Endothelial cell of umbilical vein (primary cell): Measurements from ENCODE around the gene NUDT21. TPM values are rescaled to one million over a fixed set of nuclear protein-coding genes. Genes with fewer than 3 reads are reported as not detected.

ENCODE experiments used
- BruUV-seq: library from RNA; stranded (reverse); fragments of 400-500 nt; replicated peaks from 2 replicates; lab custom pipeline; 2021; lab: Mats Ljungman, UMichigan
- CTCF ChIA-PET: fragments of 300-600, 350-600 bp; sonication (Branson Sonifier 250); formaldehyde crosslinking; loops from one replicate; lab custom pipeline; 2021; ENCODE audit warnings: antibody characterized with exemption, inconsistent platforms; lab: Charles Lee
- POLR2A ChIA-PET: fragments of 300-600, 350-600 bp; sonication (Branson Sonifier 250); formaldehyde crosslinking; loops from one replicate; lab custom pipeline; 2021; ENCODE audit warnings: antibody characterized with exemption, inconsistent platforms; lab: Charles Lee
- DNase-seq: peaks from one replicate; pipeline ENCODE4 v3.0.0-alpha.2; 2011; ENCODE audit warnings: low read depth, low spot score
- FAIRE-seq: peaks from 2 replicates; lab custom pipeline; 2011; peaks lifted over from hg19 to GRCh38; lab: Jason Lieb, UNC
- H2AFZ ChIP-seq: 2 replicates; pipeline ENCODE4 v1.6.0; 2012; ENCODE audit warnings: low read depth, low read length, control low read depth, inconsistent platforms
- H3K27ac ChIP-seq: 2 replicates; pipeline ENCODE4 v1.5.1; 2011; ENCODE audit warnings: low read depth, mild to moderate bottlenecking, control low read depth, low read length, moderate library complexity; ENCODE audit not compliant: insufficient read depth
- H3K27me3 ChIP-seq, 2 experiments: 2 replicates each; pipeline versions ENCODE4 v1.6.0 to v1.6.1; 2011; ENCODE audit warnings: low read length in 2 of 2, mixed read lengths in 1 of 2; ENCODE audit not compliant: control insufficient read depth in 2 of 2, insufficient read depth in 2 of 2
- H3K36me3 ChIP-seq, 2 experiments: 2 replicates in 1 of 2; 3 replicates in 1 of 2; pipeline ENCODE4 v1.5.1; 2011; ENCODE audit warnings: low read length in 2 of 2, mild to moderate bottlenecking in 1 of 2, moderate library complexity in 1 of 2; ENCODE audit not compliant: control insufficient read depth in 2 of 2, insufficient read depth in 2 of 2; ENCODE audit errors: extremely low read depth in 1 of 2
- H3K4me1 ChIP-seq: 3 replicates; pipeline ENCODE4 v1.5.1; 2011; ENCODE audit warnings: mild to moderate bottlenecking, low read length; ENCODE audit not compliant: control insufficient read depth, insufficient read depth; ENCODE audit errors: extremely low read depth
- H3K4me2 ChIP-seq: 2 replicates; pipeline ENCODE4 v1.6.1; 2011; ENCODE audit warnings: low read length, control low read depth, mixed read lengths; ENCODE audit not compliant: insufficient read depth
- H3K4me3 ChIP-seq, 3 experiments: fragments of 200-600 bp in 1 of 3; sonication (generic), shearing (Covaris generic) in 1 of 3; replicated peaks in 1 of 3; 2 replicates each; pipeline ENCODE4 v1.5.1; 2011 to 2016; ENCODE audit warnings: control low read depth in 3 of 3, low read length in 3 of 3, mild to moderate bottlenecking in 2 of 3, inconsistent platforms in 1 of 3, low read depth in 1 of 3, moderate library complexity in 1 of 3; ENCODE audit not compliant: insufficient read depth in 1 of 3
- H3K79me2 ChIP-seq: 2 replicates; pipeline ENCODE4 v1.6.0; 2012; ENCODE audit warnings: low read length, inconsistent platforms; ENCODE audit not compliant: control insufficient read depth, insufficient read depth
- H3K9ac ChIP-seq: replicated peaks from 2 replicates; pipeline ENCODE3; 2011; ENCODE audit warnings: low read length, control low read depth; ENCODE audit not compliant: insufficient read depth; ENCODE audit errors: extremely low read depth
- H3K9me1 ChIP-seq: replicated peaks from 3 replicates; pipeline ENCODE4 v1.6.0; 2011; ENCODE audit warnings: mild to moderate bottlenecking, low read length; ENCODE audit not compliant: control insufficient read depth, insufficient read depth; ENCODE audit errors: extremely low read depth
- H3K9me3 ChIP-seq: replicated peaks from 2 replicates; pipeline ENCODE4 v1.5.1; 2012; ENCODE audit warnings: low read length, inconsistent platforms; ENCODE audit not compliant: control insufficient read depth, insufficient read depth
- H4K20me1 ChIP-seq: replicated peaks from 2 replicates; pipeline ENCODE3; 2011; ENCODE audit warnings: mild to moderate bottlenecking, low read length; ENCODE audit not compliant: control insufficient read depth, insufficient read depth; ENCODE audit errors: extremely low read depth
- CTCF ChIP-seq, 2 donors: IDR thresholded peaks; 1 replicate in 1 of 2; 2 replicates in 1 of 2; pipeline ENCODE4 v1.5.1; 2011; ENCODE audit warnings: low read length in 2 of 2, mild to moderate bottlenecking in 2 of 2, moderate library complexity in 2 of 2, control low read depth in 1 of 2, inconsistent platforms in 1 of 2, low read depth in 1 of 2; ENCODE audit not compliant: insufficient read depth in 1 of 2; ENCODE audit errors: extremely low read depth in 1 of 2
- EZH2 ChIP-seq: IDR thresholded peaks from 2 replicates; pipeline ENCODE4 v1.6.1; 2012; ENCODE audit warnings: borderline replicate concordance, low read depth, mild to moderate bottlenecking, moderate library complexity, low read length, inconsistent platforms; ENCODE audit not compliant: severe bottlenecking
- FOS ChIP-seq: IDR thresholded peaks from 2 replicates; pipeline ENCODE4 v1.6.1; 2011; ENCODE audit warnings: mild to moderate bottlenecking, low read length, moderate library complexity, borderline replicate concordance; ENCODE audit not compliant: insufficient read depth
- GATA2 ChIP-seq: IDR thresholded peaks from 2 replicates; pipeline ENCODE4 v1.7.0; 2011; ENCODE audit warnings: low read depth, mild to moderate bottlenecking, moderate library complexity, mixed read lengths, low read length; ENCODE audit not compliant: insufficient read length, insufficient read depth
- JUN ChIP-seq: IDR thresholded peaks from 2 replicates; pipeline ENCODE4 v1.6.1; 2011; ENCODE audit warnings: borderline replicate concordance, low read depth; ENCODE audit not compliant: insufficient read length, insufficient read depth
- MAX ChIP-seq: IDR thresholded peaks from 2 replicates; pipeline ENCODE4 v1.6.1; 2011; ENCODE audit not compliant: insufficient read depth, insufficient read length
- MYC ChIP-seq: IDR thresholded peaks from one replicate; pipeline ENCODE4 v1.6.1; 2011; ENCODE audit warnings: mild to moderate bottlenecking, low read depth, low read length
- POLR2A ChIP-seq: IDR thresholded peaks from 2 replicates; pipeline ENCODE4 v1.6.1; 2012; ENCODE audit warnings: low read depth, mild to moderate bottlenecking, control low read depth, low read length
- POLR2AphosphoS5 ChIP-seq: IDR thresholded peaks from 2 replicates; pipeline ENCODE4 v1.6.1; 2012; ENCODE audit warnings: low read depth, mild to moderate bottlenecking, control low read depth, low read length, moderate library complexity; ENCODE audit not compliant: insufficient read depth
- dilution Hi-C: fragments of 300-500 bp; cut with MboI; formaldehyde crosslinking; loops from one replicate; pipeline ENCODE4 v1.15.0; 2019; ENCODE audit warnings: low sequenced_read_pairs; ENCODE audit not compliant: extremely low pct_ligation_motif_present
- intact Hi-C: fragments of 100-400 bp; cut with micrococcal nuclease; formaldehyde crosslinking; loops from one replicate; pipeline ENCODE4 v1.10.0; 2022
- polyA plus RNA-seq, 4 experiments: library from polyadenylated mRNA; depleted of rRNA in 3 of 4; stranded (reverse) in 3 of 4; unstranded in 1 of 4; fragments of >200 nt; gene quantifications; 2 replicates each; pipeline versions ENCODE4 v1.2.1 to v1.2.3, GENCODE V29; 2011 to 2012; ENCODE audit warnings: missing spikeins in 1 of 4
- total RNA-seq: library from RNA; stranded (reverse); gene quantifications from 2 replicates; pipeline ENCODE4 v1.2.3, GENCODE V29; 2021

The NUDT21 gene
- total and polyA plus RNA-seq, 2 donors (not counting 3 experiments of a cell fraction or from before 2014, with no cell fraction given) = 56.4 to 158 TPM

- Histone ChIP-seq H3K9me3 (no peaks in the 10 kb centered on the region), H3K36me3 (peaks cover 9 to 10% of the 10 kb centered on the region in 2 experiments), H3K9ac (no peak overlapping the region), H2AFZ (no peak overlapping the region), H3K4me1 (peaks cover 23% of the 10 kb centered on the region), H3K4me2 (no peak overlapping the region), H3K9me1 (no peaks in the 10 kb centered on the region), H3K4me3 (no peak overlapping the region), H3K27ac (no peak overlapping the region), H3K79me2 (peaks cover 52% of the 10 kb centered on the region), H3K27me3 (no peaks in the 10 kb centered on the region), H4K20me1 (no peaks in the 10 kb centered on the region)
- no peak for DNase-seq
- dilution Hi-C loops (no loop called here), intact Hi-C loops (no loop called here)
- ChIA-PET CTCF (no interaction called here), POLR2A (no interaction called here)
- no peak for FAIRE-seq
- no TSS peak for BruUV-seq
- no peak for TF ChIP-seq POLR2AphosphoS5
- no peak for TF ChIP-seq JUN
- TF ChIP-seq CTCF (IDR thresholded peaks at IDR 0.05; ENCODE audit: extremely low read depth in 1 of 2, insufficient read depth in 1 of 2, low read depth in 1 of 2, low read length in 2 of 2) = no peak
- no peak for TF ChIP-seq MAX
- no peak for TF ChIP-seq GATA2
- TF ChIP-seq EZH2 = no peak
- TF ChIP-seq POLR2A = no peak
- no peak for TF ChIP-seq FOS
- no peak for TF ChIP-seq MYC
Measured at GRCh38 chr16:56447286-56447685, 3.8 kb downstream of the NUDT21 start.
